IMR-90 (cell line): ENCODE data around the gene IBA57. TPM values are rescaled to one million over a fixed set of nuclear protein-coding genes. Genes with fewer than 3 reads are reported as not detected.

ENCODE experiments used
- ATAC-seq: fragments of 200-7000 bp; cut with Tn5 transposase; 2 replicates; pipeline ENCODE4 v1.9.1; 2020; ENCODE audit warnings: low read depth, mild to moderate bottlenecking, moderate library complexity
- BruUV-seq: library from RNA; stranded (reverse); fragments of 400-500 nt; replicated peaks from 2 replicates; lab custom pipeline; 2021; lab: Mats Ljungman, UMichigan
- CTCF ChIA-PET: fragments of 300-600 bp; formaldehyde crosslinking; extraction: SDS; loops from one replicate; lab custom pipeline; 2021; ENCODE audit warnings: antibody characterized with exemption; lab: Yijun Ruan, JAX
- POLR2A ChIA-PET: fragments of 300-600 bp; sonication (Branson Sonifier 250); formaldehyde crosslinking; loops from one replicate; lab custom pipeline; 2022; ENCODE audit warnings: antibody characterized with exemption; ENCODE audit not compliant: unreplicated experiment; lab: Charles Lee
- DNase-seq: peaks from one replicate; pipeline ENCODE4 v3.0.0; 2013
- H2AFZ ChIP-seq: replicated peaks from 2 replicates; pipeline ENCODE3; 2013; ENCODE audit warnings: low read length, mild to moderate bottlenecking; ENCODE audit not compliant: poor library complexity
- H2AK5ac ChIP-seq: 2 replicates; pipeline ENCODE4 v1.6.1; 2013; ENCODE audit warnings: low read depth, low read length, inconsistent platforms
- H2AK9ac ChIP-seq: replicated peaks from 2 replicates; pipeline ENCODE3; 2013; ENCODE audit warnings: mild to moderate bottlenecking, low read depth, low read length, moderate library complexity; ENCODE audit not compliant: poor library complexity
- H2BK120ac ChIP-seq: 2 replicates; pipeline ENCODE4 v1.6.1; 2013; ENCODE audit warnings: low read depth, low read length, inconsistent platforms
- H2BK15ac ChIP-seq: 3 replicates; pipeline ENCODE4 v1.6.1; 2013; ENCODE audit warnings: low read depth, low read length, inconsistent platforms
- H2BK20ac ChIP-seq: 2 replicates; pipeline ENCODE4 v1.6.1; 2013; ENCODE audit warnings: low read depth, mild to moderate bottlenecking, inconsistent platforms, low read length, moderate library complexity
- H2BK5ac ChIP-seq: 2 replicates; pipeline ENCODE4 v1.6.1; 2013; ENCODE audit warnings: mild to moderate bottlenecking, low read depth, low read length, inconsistent platforms; ENCODE audit not compliant: poor library complexity, severe bottlenecking
- H3K14ac ChIP-seq: replicated peaks from 2 replicates; pipeline ENCODE4 v1.6.1; 2013; ENCODE audit warnings: low read depth, low read length, inconsistent platforms
- H3K18ac ChIP-seq: 2 replicates; pipeline ENCODE4 v1.6.1; 2013; ENCODE audit warnings: low read depth, low read length, control low read depth
- H3K23ac ChIP-seq: 2 replicates; pipeline ENCODE4 v1.6.1; 2013; ENCODE audit warnings: low read depth, low read length, inconsistent platforms
- H3K27ac ChIP-seq: 2 replicates; pipeline ENCODE4 v1.5.1; 2013; ENCODE audit warnings: mild to moderate bottlenecking, control low read depth, low read length; ENCODE audit not compliant: insufficient read depth
- H3K27me3 ChIP-seq: 2 replicates; pipeline ENCODE4 v1.6.1; 2013; ENCODE audit warnings: low read length; ENCODE audit not compliant: control insufficient read depth, insufficient read depth
- H3K36me3 ChIP-seq: 2 replicates; pipeline ENCODE4 v1.6.1; 2013; ENCODE audit warnings: low read length, mixed read lengths; ENCODE audit not compliant: control insufficient read depth, insufficient read depth
- H3K4ac ChIP-seq: 2 replicates; pipeline ENCODE4 v1.6.1; 2013; ENCODE audit warnings: low read depth, low read length, inconsistent platforms
- H3K4me1 ChIP-seq: 2 replicates; pipeline ENCODE4 v1.6.1; 2013; ENCODE audit warnings: low read length, mixed read lengths; ENCODE audit not compliant: control insufficient read depth, insufficient read depth
- H3K4me2 ChIP-seq: 2 replicates; pipeline ENCODE4 v1.6.1; 2013; ENCODE audit warnings: low read depth, mild to moderate bottlenecking, control low read depth, low read length, moderate library complexity
- H3K4me3 ChIP-seq: 2 replicates; pipeline ENCODE4 v1.5.1; 2013; ENCODE audit warnings: low read depth, mild to moderate bottlenecking, control low read depth, low read length, moderate library complexity; ENCODE audit not compliant: insufficient read depth
- H3K56ac ChIP-seq: 2 replicates; pipeline ENCODE4 v1.6.1; 2013; ENCODE audit warnings: low read length, inconsistent platforms; ENCODE audit not compliant: insufficient read depth; ENCODE audit errors: extremely low read depth
- H3K79me1 ChIP-seq, 2 experiments: 2 replicates each; pipeline ENCODE4 v1.6.1; 2013; ENCODE audit warnings: low read length in 2 of 2, inconsistent platforms in 1 of 2, low read depth in 1 of 2
- H3K9ac ChIP-seq: 2 replicates; pipeline ENCODE4 v1.6.1; 2013; ENCODE audit warnings: low read depth, low read length, control low read depth
- H3K9me1 ChIP-seq: 2 replicates; pipeline ENCODE4 v1.6.1; 2013; ENCODE audit warnings: low read length, inconsistent platforms; ENCODE audit not compliant: insufficient read depth
- H3K9me3 ChIP-seq: 2 replicates; pipeline ENCODE4 v1.6.1; 2013; ENCODE audit warnings: low read length; ENCODE audit not compliant: control insufficient read depth, insufficient read depth
- H4K20me1 ChIP-seq: 2 replicates; pipeline ENCODE4 v1.6.1; 2013; ENCODE audit warnings: low read length, inconsistent platforms; ENCODE audit not compliant: insufficient read depth
- H4K5ac ChIP-seq: 2 replicates; pipeline ENCODE4 v1.6.1; 2013; ENCODE audit warnings: mild to moderate bottlenecking, low read depth, low read length, control low read depth
- H4K8ac ChIP-seq, 2 experiments: 2 replicates each; pipeline ENCODE4 v1.6.1; 2013; ENCODE audit warnings: low read depth in 2 of 2, low read length in 2 of 2, control low read depth in 1 of 2, inconsistent platforms in 1 of 2
- H4K91ac ChIP-seq: 2 replicates; pipeline ENCODE4 v1.6.1; 2013; ENCODE audit warnings: low read depth, low read length, inconsistent platforms; ENCODE audit not compliant: insufficient read depth
- BHLHE40 ChIP-seq: fragments of 150-350 bp; IDR thresholded peaks from 2 replicates; pipeline ENCODE4 v1.6.1; 2016; ENCODE audit warnings: mild to moderate bottlenecking, low read depth, low read length
- CEBPB ChIP-seq: IDR thresholded peaks from 2 replicates; pipeline ENCODE4 v1.6.1; 2012; ENCODE audit warnings: low read depth, low read length, improper control_type of control experiment
- CHD1 ChIP-seq: IDR thresholded peaks from 2 replicates; pipeline ENCODE4 v1.6.1; 2012; ENCODE audit warnings: low read depth, low read length, improper control_type of control experiment
- CTCF ChIP-seq: conservative IDR thresholded peaks from 2 replicates; pipeline ENCODE4 v1.5.1; 2012; ENCODE audit warnings: mild to moderate bottlenecking, low read depth, low read length, improper control_type of control experiment
- ELK1 ChIP-seq: fragments of 150-350 bp; IDR thresholded peaks from 2 replicates; pipeline ENCODE4 v1.6.1; 2016; ENCODE audit warnings: low read depth, mild to moderate bottlenecking, low read length, moderate library complexity, borderline replicate concordance
- FOS ChIP-seq: fragments of 150-350 bp; IDR thresholded peaks from 2 replicates; pipeline ENCODE4 v1.6.1; 2016; ENCODE audit warnings: low read depth, low read length
- MAFK ChIP-seq: IDR thresholded peaks from 2 replicates; pipeline ENCODE4 v1.6.1; 2012; ENCODE audit warnings: low read depth, low read length, improper control_type of control experiment
- MAZ ChIP-seq: IDR thresholded peaks from 2 replicates; pipeline ENCODE4 v1.6.1; 2012; ENCODE audit warnings: low read depth, mild to moderate bottlenecking, low read length, improper control_type of control experiment, moderate library complexity, borderline replicate concordance
- MXI1 ChIP-seq: IDR thresholded peaks from 2 replicates; pipeline ENCODE4 v1.6.1; 2012; ENCODE audit warnings: low read depth, mild to moderate bottlenecking, low read length, moderate library complexity, borderline replicate concordance
- NFE2L2 ChIP-seq: fragments of 150-350 bp; IDR thresholded peaks from 2 replicates; pipeline ENCODE4 v1.6.1; 2016; ENCODE audit warnings: low read depth, mild to moderate bottlenecking, low read length
- POLR2A ChIP-seq: IDR thresholded peaks from 2 replicates; pipeline ENCODE4 v1.6.1; 2012; ENCODE audit warnings: mild to moderate bottlenecking, low read depth, low read length
- RAD21 ChIP-seq: IDR thresholded peaks from 2 replicates; pipeline ENCODE4 v1.6.1; 2012; ENCODE audit warnings: low read length, improper control_type of control experiment
- RCOR1 ChIP-seq: IDR thresholded peaks from 2 replicates; pipeline ENCODE4 v1.6.1; 2012; ENCODE audit warnings: mild to moderate bottlenecking, low read length, improper control_type of control experiment; ENCODE audit not compliant: insufficient replicate concordance
- RFX5 ChIP-seq: IDR thresholded peaks from 2 replicates; pipeline ENCODE4 v1.8.0; 2012; ENCODE audit warnings: low read depth, mild to moderate bottlenecking, low read length, moderate library complexity
- SMC3 ChIP-seq: fragments of 150-350 bp; IDR thresholded peaks from 2 replicates; pipeline ENCODE4 v1.6.1; 2016; ENCODE audit warnings: low read depth, mild to moderate bottlenecking, antibody characterized with exemption, low read length, moderate library complexity
- WGBS, 2 experiments: methylation state at CpG; one replicate each; pipeline versions ENCODE4 v1.1.5 to v1.1.7; 2013; ENCODE audit warnings: missing lambda C conversion rate in 2 of 2; ENCODE audit not compliant: insufficient read length in 1 of 2; ENCODE audit errors: extremely low coverage in 2 of 2; 5-methylcytosine and 5-hydroxymethylcytosine counted together
- dilution Hi-C: fragments of 300-500 bp; cut with HindIII; formaldehyde crosslinking; loops from one replicate; pipeline ENCODE4 v1.14.3; 2018; ENCODE audit warnings: low sequenced_read_pairs; ENCODE audit not compliant: unreplicated experiment
- in situ Hi-C: fragments of 300-500 bp; cut with MboI; formaldehyde crosslinking; loops from 3 replicates; pipeline ENCODE4 v1.14.3; 2019; ENCODE audit warnings: low sequenced_read_pairs, inconsistent platforms, mixed read lengths
- intact Hi-C: fragments of 100-400 bp; cut with micrococcal nuclease; formaldehyde crosslinking; loops from 2 replicates; pipeline ENCODE4 v1.10.0; 2022
- polyA plus RNA-seq, 3 experiments: library from polyadenylated mRNA; depleted of rRNA; stranded (reverse); fragments of >200 nt; gene quantifications; 2 replicates each; pipeline ENCODE4 v1.2.3, GENCODE V29; 2012; ENCODE audit warnings: low replicate concordance in 1 of 3
- total RNA-seq: library from RNA; depleted of rRNA; stranded (reverse); fragments of >200 nt; gene quantifications from 2 replicates; pipeline ENCODE4 v1.2.3, GENCODE V29; 2012

The IBA57 gene
- total and polyA plus RNA-seq, 2 of the 4 experiments (the other 2 are of a cell fraction): 2.0 to 2.6 TPM

- ChIA-PET POLR2A (no interaction called here), CTCF (no interaction called here)
- intact Hi-C loops: no loop called here
- ATAC-seq (no peak), DNase-seq (no peak)
- no peaks in the 10 kb centered on the region for H3K36me3 ChIP-seq
- H3K9ac ChIP-seq: no peak overlapping the region
- H2AK5ac ChIP-seq: peak overlapping the region; percentile 35
- H3K4me1 ChIP-seq: peaks cover 12% of the 10 kb centered on the region
- H3K27ac ChIP-seq: no peak overlapping the region
- H4K5ac ChIP-seq: no peak overlapping the region; the same call in 1 of the 2 replicates
- 0 out of 2 replicates have a peak overlapping the region, but pooled peaks have one; percentile 7 for H3K4ac ChIP-seq
- no peak overlapping the region for H2BK20ac ChIP-seq
- in situ Hi-C loops: no loop called here
- no peak overlapping the region for H3K4me2 ChIP-seq
- H3K79me1 ChIP-seq: peaks cover 7 to 24% of the 10 kb centered on the region in 2 experiments; a peak in 3 of 4 replicates
- peak overlapping the region; percentile 67 for H2AFZ ChIP-seq
- TF ChIP-seq MAFK (no peak), RCOR1 (no peak), RAD21 (no peak), MXI1 (no peak), CTCF (no peak), MAZ (no peak), RFX5 (no peak), NFE2L2 (no peak), POLR2A (no peak), FOS (no peak), CHD1 (no peak), CEBPB (no peak), BHLHE40 (no peak), ELK1 (no peak), SMC3 (no peak)
- dilution Hi-C loops: no loop called here
- no peak overlapping the region for H3K4me3 ChIP-seq
- H4K91ac ChIP-seq: no peak overlapping the region
- WGBS, 2 experiments: 100% methylated on average over 1 of the region's 14 CpGs; no CpG with 5 or more reads in 1 of the 2 experiments
- no peaks in the 10 kb centered on the region for H4K20me1 ChIP-seq
- H4K8ac ChIP-seq: 0 out of 4 replicates have a peak overlapping the region, but pooled peaks of 1 of the 2 experiments have one; percentile 47
- peaks cover 14% of the 10 kb centered on the region; the same call in 1 of the 2 replicates for H3K9me1 ChIP-seq
- H2BK120ac ChIP-seq: no peak overlapping the region
- no peaks in the 10 kb centered on the region for H3K27me3 ChIP-seq
- H2BK5ac ChIP-seq: no peak overlapping the region
- BruUV-seq: no TSS peak
- H2AK9ac ChIP-seq: peak overlapping the region; percentile 80
- no peak overlapping the region for H3K23ac ChIP-seq
- no peak overlapping the region for H3K14ac ChIP-seq
- H2BK15ac ChIP-seq: no peak overlapping the region
- H3K9me3 ChIP-seq: no peaks in the 10 kb centered on the region
- no peak overlapping the region for H3K18ac ChIP-seq
- no peak overlapping the region for H3K56ac ChIP-seq
Observed at GRCh38 chr1:228162286-228163006, 3.2 kb upstream of the IBA57 start.
